AG04449 (cell line): ENCODE results near the gene EHMT1.

ENCODE experiments used
- CTCF ChIA-PET: fragments of 350-600 bp; formaldehyde crosslinking; extraction: SDS; loops from one replicate; lab custom pipeline; 2021; ENCODE audit warnings: antibody characterized with exemption; lab: Yijun Ruan, JAX
- POLR2A ChIA-PET: fragments of 400-600, 350-600 bp; formaldehyde crosslinking; extraction: SDS; loops from one replicate; lab custom pipeline; 2020; ENCODE audit warnings: antibody characterized with exemption, inconsistent platforms; lab: Yijun Ruan, JAX
- DNase-seq: peaks from one replicate; pipeline ENCODE4 v3.0.0-alpha.2; 2010; ENCODE audit warnings: low read depth, low spot score
- H3K4me3 ChIP-seq: 2 replicates; pipeline ENCODE4 v1.5.1; 2011; ENCODE audit warnings: low read depth, mild to moderate bottlenecking, control low read depth, low read length
- TF ChIP-seq, protein P1 (sequence below): IDR thresholded peaks from one replicate; pipeline ENCODE4 v1.5.1; 2011; ENCODE audit warnings: mild to moderate bottlenecking, moderate library complexity, low read length, control low read depth, inconsistent platforms; ENCODE audit not compliant: insufficient read depth; ENCODE audit errors: missing control alignments

EHMT1 gene

DNA sequence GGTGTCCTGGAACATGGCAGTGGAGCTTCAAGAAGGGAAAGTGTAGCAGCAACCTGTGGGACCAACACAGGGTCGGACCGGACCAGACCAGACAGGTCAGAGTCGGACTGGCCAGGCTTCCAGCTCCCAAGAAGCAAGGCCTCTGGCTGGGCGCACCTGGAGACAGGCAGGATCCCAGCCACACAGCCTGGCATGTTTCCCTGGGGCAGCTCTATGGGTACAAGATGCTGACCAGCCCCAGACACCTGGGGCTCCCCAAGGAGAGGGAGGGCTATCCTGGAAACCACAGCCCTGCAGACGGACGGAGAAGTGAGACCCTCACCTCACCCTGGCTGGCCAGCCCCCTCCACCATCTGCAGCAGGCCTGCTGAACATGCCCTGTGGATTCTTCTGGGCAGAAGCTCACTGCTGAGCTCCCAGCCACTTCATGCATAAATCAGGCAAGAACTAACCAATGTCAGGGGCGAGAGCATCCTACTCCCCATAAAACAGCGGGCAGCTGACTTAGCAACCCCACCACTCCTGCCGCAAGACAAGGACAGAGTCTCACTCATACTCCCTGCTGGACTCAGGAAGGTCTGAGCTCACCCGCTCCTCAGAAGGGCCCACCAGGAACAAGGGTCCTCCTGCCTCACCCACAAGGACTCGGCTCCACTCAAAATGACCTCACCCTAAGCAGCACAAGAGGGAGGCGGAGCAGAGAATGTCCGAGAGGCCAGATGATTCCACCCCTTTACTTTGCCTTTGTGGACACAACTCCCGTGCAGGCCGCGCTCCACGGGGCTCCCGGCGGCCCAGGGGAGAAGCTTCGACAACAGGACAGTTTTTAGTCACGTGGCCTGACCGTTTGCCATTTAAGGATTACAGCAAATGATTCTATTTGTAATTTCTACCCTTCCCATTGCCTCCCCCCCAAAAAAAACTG is 37.2 kb upstream of the EHMT1 start:
- H3K4me3 ChIP-seq: no peak overlapping the region
- ChIA-PET CTCF (interaction anchor here (1.2 to 5.3 kb wide), 3 partner anchors 8 to 47 kb away, joined by 3 to 91 read pairs (median 4); partner anchors contain the start of gene ZMYND19), POLR2A (no interaction called here)
- no peak for DNase-seq
- TF ChIP-seq, protein P1, sequence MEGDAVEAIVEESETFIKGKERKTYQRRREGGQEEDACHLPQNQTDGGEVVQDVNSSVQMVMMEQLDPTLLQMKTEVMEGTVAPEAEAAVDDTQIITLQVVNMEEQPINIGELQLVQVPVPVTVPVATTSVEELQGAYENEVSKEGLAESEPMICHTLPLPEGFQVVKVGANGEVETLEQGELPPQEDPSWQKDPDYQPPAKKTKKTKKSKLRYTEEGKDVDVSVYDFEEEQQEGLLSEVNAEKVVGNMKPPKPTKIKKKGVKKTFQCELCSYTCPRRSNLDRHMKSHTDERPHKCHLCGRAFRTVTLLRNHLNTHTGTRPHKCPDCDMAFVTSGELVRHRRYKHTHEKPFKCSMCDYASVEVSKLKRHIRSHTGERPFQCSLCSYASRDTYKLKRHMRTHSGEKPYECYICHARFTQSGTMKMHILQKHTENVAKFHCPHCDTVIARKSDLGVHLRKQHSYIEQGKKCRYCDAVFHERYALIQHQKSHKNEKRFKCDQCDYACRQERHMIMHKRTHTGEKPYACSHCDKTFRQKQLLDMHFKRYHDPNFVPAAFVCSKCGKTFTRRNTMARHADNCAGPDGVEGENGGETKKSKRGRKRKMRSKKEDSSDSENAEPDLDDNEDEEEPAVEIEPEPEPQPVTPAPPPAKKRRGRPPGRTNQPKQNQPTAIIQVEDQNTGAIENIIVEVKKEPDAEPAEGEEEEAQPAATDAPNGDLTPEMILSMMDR: no peak

GRCh38 chr9:137582286-137582860 is 36.4 kb upstream of the EHMT1 start:
- POLR2A ChIA-PET: no interaction called here

GRCh38 chr9:137583347-137583746 is 35.5 kb upstream of the EHMT1 start:
- ChIA-PET CTCF (no interaction called here), POLR2A (no interaction called here)
- TF ChIP-seq, protein P1: no peak

More at GRCh38 chr9:137582286-137582860, 36.4 kb upstream of the EHMT1 start:
- CTCF ChIA-PET: interaction anchor here (1.3 kb wide), 1 partner anchor 47 kb away, joined by 4 read pairs; no protein-coding TSS in a partner anchor
- TF ChIP-seq, protein P1: no peak
- H3K4me3 ChIP-seq: no peak overlapping the region
- DNase-seq: no peak

DNA sequence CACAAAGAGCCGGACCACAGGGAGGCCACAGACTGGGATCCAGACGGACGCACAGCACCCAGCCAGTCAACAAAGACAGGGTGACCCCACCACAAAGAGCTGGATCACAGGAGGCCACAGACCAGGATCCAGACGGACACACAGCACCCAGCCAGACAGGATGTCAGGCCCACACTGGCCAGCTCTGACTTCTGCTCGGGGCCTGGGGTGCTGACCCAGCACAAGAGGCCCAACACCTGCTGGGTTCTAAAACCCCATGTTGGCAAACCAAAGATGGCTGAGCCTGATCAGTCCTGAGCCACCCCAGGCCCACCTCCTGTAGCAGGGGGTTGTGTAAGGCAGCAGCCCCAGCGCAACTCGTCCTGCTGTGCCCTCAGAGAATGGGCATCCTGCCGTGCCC is 34.8 kb upstream of the EHMT1 start:
- TF ChIP-seq, protein P1: no peak
- POLR2A ChIA-PET: no interaction called here
- CTCF ChIA-PET: no interaction called here
- DNase-seq: no peak
- no peak overlapping the region for H3K4me3 ChIP-seq

More at GRCh38 chr9:137583347-137583746, 35.5 kb upstream of the EHMT1 start:
- no peak for DNase-seq
- H3K4me3 ChIP-seq: no peak overlapping the region

DNA sequence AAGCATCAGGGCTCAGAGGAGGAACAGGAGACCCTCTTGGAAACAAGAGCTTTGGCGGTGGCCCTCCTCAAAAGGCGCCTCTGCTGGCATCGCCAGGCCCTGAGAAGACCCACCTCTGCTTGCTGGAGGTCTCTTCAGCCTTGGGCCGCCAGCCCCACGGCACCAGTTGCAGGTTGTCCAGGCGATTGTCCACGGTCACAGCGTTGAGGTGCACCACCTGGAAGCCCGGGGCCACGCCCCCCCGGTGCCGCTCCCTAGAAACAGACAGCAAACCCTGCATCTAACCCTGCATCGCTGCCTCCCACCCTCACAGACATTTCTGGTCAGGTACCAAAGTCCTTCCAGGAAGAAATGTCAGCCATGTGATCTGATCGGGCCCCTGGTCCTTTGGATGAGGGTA is 32.0 kb upstream of the EHMT1 start:
- POLR2A ChIA-PET: no interaction called here
- TF ChIP-seq, protein P1: no peak
- CTCF ChIA-PET: interaction anchor here (6.3 kb wide), 1 partner anchor 8 kb away, joined by 91 read pairs; the partner anchor contains the start of gene DPH7

GRCh38 chr9:137588311-137588710 is 30.5 kb upstream of the EHMT1 start:
- POLR2A ChIA-PET: interaction anchor here (1.1 kb wide), 1 partner anchor 10 kb away, joined by 4 read pairs; no protein-coding TSS in a partner anchor
- no peak overlapping the region for H3K4me3 ChIP-seq
- CTCF ChIA-PET: interaction anchor here (1.0 to 6.3 kb wide), 4 partner anchors 9 to 53 kb away, joined by 3 to 91 read pairs (median 3); partner anchors contain the start of gene DPH7

More for the DNA sequence above, 32.0 kb upstream of the EHMT1 start:
- no peak for DNase-seq
- no peak overlapping the region for H3K4me3 ChIP-seq

More at GRCh38 chr9:137588311-137588710, 30.5 kb upstream of the EHMT1 start:
- TF ChIP-seq, protein P1: no peak
- no peak for DNase-seq
